ENCODE measurements around the gene PRKCE. TPM values are rescaled to one million over a fixed set of nuclear protein-coding genes. Genes with fewer than 3 reads are reported as not detected.

PRKCE gene
- total and polyA plus RNA-seq, 2 of the 8 experiments (the other 6 are each of a cell fraction or from before 2014, with no cell fraction given): 0.54 to 2.1 TPM

GRCh38 chr2:46135958-46136357 is 484.5 kb downstream of the PRKCE start:
- DNase-seq (ENCODE audit: low read depth in 1 of 2, low spot score in 2 of 2) (no peak), FAIRE-seq (no peak)
- Histone ChIP-seq H4K8ac (ENCODE audit: extremely low read depth, insufficient read depth, low read length) (no peak overlapping the region), H3K18ac (ENCODE audit: extremely low read depth, low read length) (no peak overlapping the region), H3K23me2 (ENCODE audit: low read depth, low read length) (no peaks in the 10 kb centered on the region), H3K23ac (ENCODE audit: insufficient read length) (no peak overlapping the region), H3K27ac (ENCODE audit: low read depth, low read length) (no peak overlapping the region), H2BK20ac (ENCODE audit: low read length) (no peak overlapping the region), H3K9ac (replicated peaks in 1 of 4; ENCODE audit: extremely low read depth in 1 of 4, low read depth in 3 of 4, low read length in 3 of 4) (no peak overlapping the region), H2AFZ (ENCODE audit: low read length) (no peak overlapping the region), H3K4me2 (ENCODE audit: insufficient read depth in 1 of 2, low read depth in 2 of 2, low read length in 2 of 2) (no peak overlapping the region), H3K4me1 (replicated peaks in 1 of 4; ENCODE audit: control insufficient read depth in 3 of 4, insufficient read depth in 4 of 4, low read length in 3 of 4) (0 out of 7 replicates have a peak, but pooled peaks cover 0 to 2% (median under 1%) of the 10 kb centered on the region in 4 experiments), H3K4me3 (ENCODE audit: extremely low read depth in 1 of 4, insufficient read depth in 2 of 4, low read depth in 3 of 4, low read length in 4 of 4) (no peak overlapping the region), H3K79me2 (ENCODE audit: control insufficient read depth in 1 of 2, insufficient read depth in 2 of 2, low read length in 2 of 2) (no peaks in the 10 kb centered on the region), H3K56ac (replicated peaks; ENCODE audit: insufficient read length, low read depth, low read length) (no peak overlapping the region), H2BK15ac (ENCODE audit: low read length) (no peak overlapping the region), H2BK5ac (ENCODE audit: low read depth, low read length) (no peak overlapping the region), H2AK5ac (ENCODE audit: low read depth, low read length) (no peak overlapping the region), H3K14ac (ENCODE audit: insufficient read length) (no peak overlapping the region), H3K4ac (replicated peaks; ENCODE audit: insufficient read length, low read depth, low read length) (no peak overlapping the region), H2BK120ac (replicated peaks; ENCODE audit: low read depth, low read length) (no peak overlapping the region), H4K91ac (replicated peaks; ENCODE audit: insufficient read length, low read length) (no peak overlapping the region), H4K5ac (ENCODE audit: insufficient read length, low read depth, low read length) (no peak overlapping the region), H3K27me3 (replicated peaks in 1 of 4; ENCODE audit: control insufficient read depth in 3 of 4, extremely low read depth in 1 of 4, insufficient read depth in 3 of 4, low read length in 3 of 4) (no peaks in the 10 kb centered on the region), H3K79me1 (ENCODE audit: low read depth, low read length) (no peaks in the 10 kb centered on the region), H3K36me3 (ENCODE audit: control insufficient read depth in 2 of 4, insufficient read depth in 4 of 4, low read length in 3 of 4) (no peaks in the 10 kb centered on the region), H3K9me3 (ENCODE audit: insufficient read depth in 2 of 2, low read depth in 1 of 2, low read length in 1 of 2) (no peaks in the 10 kb centered on the region), H2BK12ac (ENCODE audit: low read depth, low read length) (no peak overlapping the region), H4K20me1 (replicated peaks in 1 of 2; ENCODE audit: control insufficient read depth in 1 of 2, insufficient read depth in 2 of 2, low read length in 2 of 2) (no peaks in the 10 kb centered on the region)
- ChIA-PET POLR2A (ENCODE audit: partially characterized antibody) (interaction anchor here (0.7 kb wide), 1 partner anchor 230 kb away, joined by 3 read pairs; no protein-coding TSS in a partner anchor), CTCF (ENCODE audit: partially characterized antibody) (interaction anchor here (0.8 to 1.1 kb wide), 2 partner anchors 10 to 18 kb away, joined by 3 read pairs; no protein-coding TSS in a partner anchor)
- WGBS, 2 experiments (ENCODE audit: extremely low coverage in 1 of 2, insufficient coverage in 1 of 2, insufficient read length in 1 of 2, insufficient replicate concordance in 2 of 2, low coverage in 1 of 2, low lambda C conversion rate in 2 of 2, missing lambda C conversion rate in 1 of 2): 77% methylated on average over 6 of the region's 6 CpGs; no CpG with 5 or more reads in 1 of the 2 experiments
- no peak for TF ChIP-seq POU5F1 (IDR thresholded peaks at IDR 0.05; ENCODE audit: low read depth, low read length)
- TF ChIP-seq E2F6 (IDR thresholded peaks at IDR 0.05): no peak
- no peak for TF ChIP-seq ZNF274 (IDR thresholded peaks at IDR 0.05; ENCODE audit: borderline replicate concordance, extremely low read depth, low read length)
- no peak for TF ChIP-seq CEBPB (IDR thresholded peaks at IDR 0.05; ENCODE audit: low read depth, low read length)
- no peak for TF ChIP-seq EZH2 (IDR thresholded peaks at IDR 0.05; ENCODE audit: low read depth, low read length, severe bottlenecking)
- no peak for TF ChIP-seq ATF2 (IDR thresholded peaks at IDR 0.05; ENCODE audit: low read length)
- TF ChIP-seq CHD2 (IDR thresholded peaks at IDR 0.05; ENCODE audit: low read length): no peak
